22Rv1 (cell line): ENCODE measurements around the gene KARS1.

Experiments used
- H3K27ac ChIP-seq: fragments of 450-650 bp; 2 replicates; pipeline ENCODE4 v1.5.1; 2017
- CTCF ChIP-seq: fragments of 450-650 bp; IDR thresholded peaks from 2 replicates; pipeline ENCODE4 v1.5.1; 2017; ENCODE audit warnings: mild to moderate bottlenecking
- ZFX ChIP-seq: fragments of 450-650 bp; IDR thresholded peaks from 2 replicates; pipeline ENCODE4 v1.6.1; 2017; ENCODE audit warnings: antibody characterized with exemption, borderline replicate concordance

KARS1 gene

GRCh38 chr16:75644240-75645012 lies 3.0 kb downstream of the KARS1 start:
- H3K27ac ChIP-seq: no peak overlapping the region
- no peak for TF ChIP-seq ZFX
- peak; percentile 23; the same call in 1 of the 2 replicates for TF ChIP-seq CTCF

GRCh38 chr16:75640598-75640997 lies 6.9 kb downstream of the KARS1 start:
- H3K27ac ChIP-seq: no peak overlapping the region
- TF ChIP-seq ZFX (no peak), CTCF (no peak)

GRCh38 chr16:75635036-75635435 lies 12.4 kb downstream of the KARS1 start:
- H3K27ac ChIP-seq: no peak overlapping the region
- no peak for TF ChIP-seq CTCF
- no peak for TF ChIP-seq ZFX

- H3K27ac ChIP-seq: no peak overlapping the region
- TF ChIP-seq CTCF (no peak), ZFX (no peak)
Observed at GRCh38 chr16:75632857-75633256, 14.6 kb downstream of the KARS1 start.

GRCh38 chr16:75630052-75630451 lies 17.4 kb downstream of the KARS1 start:
- no peak overlapping the region for H3K27ac ChIP-seq
- TF ChIP-seq ZFX (no peak), CTCF (no peak)

GRCh38 chr16:75629132-75629531 lies 18.3 kb downstream of the KARS1 start:
- TF ChIP-seq ZFX: no peak
- no peak for TF ChIP-seq CTCF
- no peak overlapping the region for H3K27ac ChIP-seq

- no peak overlapping the region for H3K27ac ChIP-seq
- TF ChIP-seq CTCF (no peak), ZFX (no peak)
Observed at GRCh38 chr16:75628351-75628750, 19.1 kb downstream of the KARS1 start.
